Right kidney (tissue), 1 donor: Measurements from ENCODE around the gene PTPDC1.
A peak's percentile ranks its signal among the peaks of the same experiment; 100 is the strongest.
"Not testable (repeated sequence)": the region's sequence is repeated elsewhere in the genome, so short reads cannot be mapped to it uniquely, and the experiment has no call there.

ENCODE experiments used
- DNase-seq: peaks from one replicate; pipeline ENCODE4 v3.0.0-alpha.2; 2016

The PTPDC1 gene

GRCh38 chr9:94094219-94095145 lies 10.2 kb downstream of the PTPDC1 start:
- DNase-seq = not testable (repeated sequence)

- DNase-seq = no peak
Observed at GRCh38 chr9:94096819-94097577, 12.7 kb downstream of the PTPDC1 start.

- no peak for DNase-seq
Observed at GRCh38 chr9:94097788-94098414, 13.6 kb downstream of the PTPDC1 start.

- no peak for DNase-seq
Observed at GRCh38 chr9:94100152-94100879, 16.1 kb downstream of the PTPDC1 start.

- DNase-seq = no peak
Observed at GRCh38 chr9:94101162-94101853, 17.0 kb downstream of the PTPDC1 start.

- DNase-seq = no peak
Observed at GRCh38 chr9:94108584-94108983, 24.3 kb downstream of the PTPDC1 start.

- DNase-seq = no peak
Observed at GRCh38 chr9:94110821-94111252, 26.6 kb downstream of the PTPDC1 start.

- DNase-seq = no peak
Observed at GRCh38 chr9:94111446-94111845, 27.2 kb downstream of the PTPDC1 start.

- no peak for DNase-seq
Observed at GRCh38 chr9:94112716-94113465, 28.6 kb downstream of the PTPDC1 start.

- not testable (repeated sequence) for DNase-seq
Observed at GRCh38 chr9:94120088-94120487, 35.8 kb downstream of the PTPDC1 start.

GRCh38 chr9:94120854-94121376 lies 36.7 kb downstream of the PTPDC1 start:
- no peak for DNase-seq

GRCh38 chr9:94126844-94127243 lies 42.6 kb downstream of the PTPDC1 start:
- no peak for DNase-seq

GRCh38 chr9:94127806-94128205 lies 43.5 kb downstream of the PTPDC1 start:
- no peak for DNase-seq

- DNase-seq = no peak
Observed at GRCh38 chr9:94128580-94128979, 44.3 kb downstream of the PTPDC1 start.

- no peak for DNase-seq
Observed at GRCh38 chr9:94134629-94135028, 50.4 kb downstream of the PTPDC1 start.

GRCh38 chr9:94135222-94135621 lies 51.0 kb downstream of the PTPDC1 start:
- DNase-seq = no peak

GRCh38 chr9:94139672-94140417 lies 55.6 kb downstream of the PTPDC1 start:
- peak; percentile 48 for DNase-seq

- no peak for DNase-seq
Observed at GRCh38 chr9:94140418-94140780, 56.1 kb downstream of the PTPDC1 start.
